Measurements from ENCODE around the gene RBPJL.

DNA sequence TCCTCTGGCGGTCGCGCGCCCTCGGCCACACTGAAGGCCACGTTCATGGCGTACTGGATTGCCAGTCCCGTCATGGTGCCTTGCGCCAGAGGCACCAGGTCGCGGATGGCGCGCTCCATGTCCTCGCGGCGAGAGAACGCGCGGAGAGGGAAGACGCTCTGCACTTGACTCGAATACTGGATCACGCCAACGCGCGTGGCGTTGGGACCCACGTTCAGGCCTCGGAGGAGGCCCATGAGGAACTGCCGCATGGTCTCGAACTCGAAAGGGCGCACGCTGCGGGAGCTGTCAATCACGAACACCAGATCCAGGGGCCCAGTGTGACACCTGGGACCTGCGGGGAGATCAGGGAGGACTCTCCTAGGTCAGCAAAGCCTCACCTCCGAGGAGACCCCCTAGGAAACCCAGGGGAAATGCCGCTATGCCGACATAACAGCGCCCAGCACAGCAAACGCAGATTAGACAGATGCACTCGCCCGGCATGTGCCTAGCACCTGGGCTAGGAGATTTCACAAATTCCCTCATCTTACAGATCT is 2.1 kb upstream of the RBPJL start:
- TF ChIP-seq EZH2phosphoT487 (IDR thresholded peaks at IDR 0.05; ENCODE audit: borderline replicate concordance, low read length) (no peak), CTCF (conservative IDR thresholded peaks at IDR 0.05; ENCODE audit: low read depth, low read length) (no peak), EZH2 (IDR thresholded peaks at IDR 0.05; ENCODE audit: low read length, unreplicated experiment) (no peak)
